ENCODE measurements around the gene HMGN3. TPM values are rescaled to one million over a fixed set of nuclear protein-coding genes. Genes with fewer than 3 reads are reported as not detected.

HMGN3 gene
- total RNA-seq, 1 experiment from 2014 or later = 183 TPM

DNA sequence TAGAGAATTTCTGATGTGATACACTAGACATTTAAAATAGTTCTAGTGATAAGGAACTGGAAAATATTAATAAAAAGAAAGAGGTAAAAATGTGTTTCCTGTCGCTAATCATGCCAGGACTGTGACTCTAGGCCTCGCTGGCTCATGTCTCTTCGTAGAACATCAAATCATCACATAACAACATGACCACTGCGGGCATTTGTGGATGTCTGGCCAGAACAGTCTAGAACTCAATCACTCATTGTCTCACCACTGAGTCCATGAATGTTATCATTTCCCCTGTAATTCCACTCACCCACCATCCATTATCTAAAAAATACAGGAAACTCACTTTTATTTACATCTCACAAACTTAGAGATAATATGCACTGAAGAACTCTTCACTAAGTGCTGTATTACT lies 3.4 kb downstream of the HMGN3 start:
- TF ChIP-seq, protein P1, sequence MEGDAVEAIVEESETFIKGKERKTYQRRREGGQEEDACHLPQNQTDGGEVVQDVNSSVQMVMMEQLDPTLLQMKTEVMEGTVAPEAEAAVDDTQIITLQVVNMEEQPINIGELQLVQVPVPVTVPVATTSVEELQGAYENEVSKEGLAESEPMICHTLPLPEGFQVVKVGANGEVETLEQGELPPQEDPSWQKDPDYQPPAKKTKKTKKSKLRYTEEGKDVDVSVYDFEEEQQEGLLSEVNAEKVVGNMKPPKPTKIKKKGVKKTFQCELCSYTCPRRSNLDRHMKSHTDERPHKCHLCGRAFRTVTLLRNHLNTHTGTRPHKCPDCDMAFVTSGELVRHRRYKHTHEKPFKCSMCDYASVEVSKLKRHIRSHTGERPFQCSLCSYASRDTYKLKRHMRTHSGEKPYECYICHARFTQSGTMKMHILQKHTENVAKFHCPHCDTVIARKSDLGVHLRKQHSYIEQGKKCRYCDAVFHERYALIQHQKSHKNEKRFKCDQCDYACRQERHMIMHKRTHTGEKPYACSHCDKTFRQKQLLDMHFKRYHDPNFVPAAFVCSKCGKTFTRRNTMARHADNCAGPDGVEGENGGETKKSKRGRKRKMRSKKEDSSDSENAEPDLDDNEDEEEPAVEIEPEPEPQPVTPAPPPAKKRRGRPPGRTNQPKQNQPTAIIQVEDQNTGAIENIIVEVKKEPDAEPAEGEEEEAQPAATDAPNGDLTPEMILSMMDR (conservative IDR thresholded peaks at IDR 0.05) = no peak
- Histone ChIP-seq H3K18ac (ENCODE audit: insufficient read length, low read depth, low read length) (no peak overlapping the region), H3K27me3 (ENCODE audit: insufficient read depth, low read length) (no peaks in the 10 kb centered on the region), H4K91ac (ENCODE audit: insufficient read length, low read depth, low read length) (no peak overlapping the region), H3K4ac (ENCODE audit: low read depth, low read length) (no peak overlapping the region), H3T11ph (ENCODE audit: low read length) (no peak overlapping the region), H3K4me2 (ENCODE audit: insufficient read depth, insufficient read length, low read length) (no peak overlapping the region), H3K9ac (ENCODE audit: extremely low read depth, insufficient read length, low read length) (no peak overlapping the region), H2BK120ac (ENCODE audit: low read depth, low read length, poor library complexity, severe bottlenecking) (no peak overlapping the region), H2AK5ac (ENCODE audit: insufficient read length, low read length) (no peak overlapping the region), H3K56ac (ENCODE audit: insufficient read length, low read depth, low read length) (no peak overlapping the region), H4K20me1 (ENCODE audit: control insufficient read depth, insufficient read depth, insufficient read length) (no peaks in the 10 kb centered on the region), H3K27ac (ENCODE audit: insufficient read length, low read depth, low read length) (no peak overlapping the region), H2BK5ac (ENCODE audit: insufficient read length, low read length) (no peak overlapping the region), H2AFZ (ENCODE audit: low read length) (no peak overlapping the region), H3K4me1 (ENCODE audit: insufficient read depth, low read length) (no peaks in the 10 kb centered on the region), H3K79me1 (ENCODE audit: insufficient read depth, low read depth, low read length, poor library complexity, severe bottlenecking) (peaks cover 4% of the 10 kb centered on the region), H3K23ac (ENCODE audit: insufficient read length, low read depth, low read length) (no peak overlapping the region), H2BK20ac (ENCODE audit: low read depth, low read length, poor library complexity, severe bottlenecking) (no peak overlapping the region), H2BK12ac (ENCODE audit: insufficient read length, low read depth, low read length) (no peak overlapping the region), H3K23me2 (ENCODE audit: insufficient read length, low read depth, low read length, poor library complexity, severe bottlenecking) (peaks cover 5% of the 10 kb centered on the region), H3K14ac (ENCODE audit: insufficient read depth, low read length) (no peak overlapping the region), H3K79me2 (ENCODE audit: insufficient read depth, low read length) (peaks cover 24% of the 10 kb centered on the region; the same call in 1 of the 2 replicates), H4K8ac (replicated peaks; ENCODE audit: insufficient read length, low read depth, low read length) (no peak overlapping the region), H3K9me3 (ENCODE audit: control insufficient read depth, low read depth, low read length) (no peaks in the 10 kb centered on the region), H2BK15ac (ENCODE audit: low read depth, low read length) (no peak overlapping the region), H4K5ac (ENCODE audit: insufficient read length, low read depth, low read length) (no peak overlapping the region)
- Mint-ChIP-seq H3K27me3 (ENCODE audit: low read depth) (peaks cover 5% of the 10 kb centered on the region; the same call in 1 of the 2 replicates), H3K36me3 (ENCODE audit: insufficient read depth in 1 of 3, low read depth in 3 of 3) (peaks cover 2 to 18% (median 6%) of the 10 kb centered on the region in 3 experiments), H3K4me3 (no peak overlapping the region), H3K4me1 (peaks cover 19 to 24% of the 10 kb centered on the region in 2 experiments), H3K9me3 (0 out of 5 replicates have a peak, but pooled peaks cover 0 to 5% of the 10 kb centered on the region in 2 experiments), H3K27ac (no peak overlapping the region; a peak in 1 of 7 replicates)
- DNase-seq = no peak
- WGBS (ENCODE audit: extremely low coverage, insufficient read length, low lambda C conversion rate) = no CpG with 5 or more reads among the region's 4 CpGs

All from H9 (cell line).